ENCODE measurements around the gene PTCH2. TPM values are rescaled to one million over a fixed set of nuclear protein-coding genes. Genes with fewer than 3 reads are reported as not detected.

Gene PTCH2
- total RNA-seq, 1 experiment from 2014 or later, result 0.79 TPM

DNA sequence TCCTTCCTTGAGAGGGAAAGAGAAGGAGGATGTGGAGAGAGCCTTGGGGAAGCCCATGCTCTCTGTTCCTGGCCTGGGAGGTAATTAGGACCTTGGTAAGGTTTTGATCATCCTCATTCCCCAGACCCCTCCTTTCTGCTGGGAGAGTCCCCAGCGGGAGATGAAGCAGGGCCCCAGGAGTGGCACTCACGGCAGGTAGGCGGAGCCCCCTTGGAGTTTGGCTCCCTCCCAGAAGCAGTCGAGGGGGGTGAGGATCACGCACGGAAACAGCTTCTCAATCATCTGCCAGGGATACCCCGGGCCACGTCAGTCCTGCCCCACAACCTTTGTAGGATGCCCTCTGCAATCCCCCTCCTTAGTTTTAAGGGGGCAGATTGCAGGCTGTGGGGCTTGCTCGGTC, 11.5 kb downstream of the PTCH2 start:
- H2BK15ac ChIP-seq (ENCODE audit: low read depth, low read length), result no peak overlapping the region
- no peak overlapping the region for H2BK120ac ChIP-seq (ENCODE audit: low read depth, low read length, poor library complexity, severe bottlenecking)
- no peak overlapping the region for H3K56ac ChIP-seq (ENCODE audit: insufficient read length, low read depth, low read length)
- no peak overlapping the region for H2AK5ac ChIP-seq (ENCODE audit: insufficient read length, low read length)
- H2BK20ac ChIP-seq (ENCODE audit: low read depth, low read length, poor library complexity, severe bottlenecking), result no peak overlapping the region
- no peaks in the 10 kb centered on the region for H3K79me1 ChIP-seq (ENCODE audit: insufficient read depth, low read depth, low read length, poor library complexity, severe bottlenecking)
- no peak overlapping the region for H3K4ac ChIP-seq (ENCODE audit: low read depth, low read length)
- no peaks in the 10 kb centered on the region for H3K9me3 ChIP-seq (ENCODE audit: control insufficient read depth, low read depth, low read length)
- no peak overlapping the region for H3K18ac ChIP-seq (ENCODE audit: insufficient read length, low read depth, low read length)
- H3K27ac Mint-ChIP-seq, result no peak overlapping the region
- H2BK5ac ChIP-seq (ENCODE audit: insufficient read length, low read length), result no peak overlapping the region
- H3K4me1 Mint-ChIP-seq, result peaks cover 14% of the 10 kb centered on the region in 2 experiments
- DNase-seq, result no peak
- TF ChIP-seq, protein P1, sequence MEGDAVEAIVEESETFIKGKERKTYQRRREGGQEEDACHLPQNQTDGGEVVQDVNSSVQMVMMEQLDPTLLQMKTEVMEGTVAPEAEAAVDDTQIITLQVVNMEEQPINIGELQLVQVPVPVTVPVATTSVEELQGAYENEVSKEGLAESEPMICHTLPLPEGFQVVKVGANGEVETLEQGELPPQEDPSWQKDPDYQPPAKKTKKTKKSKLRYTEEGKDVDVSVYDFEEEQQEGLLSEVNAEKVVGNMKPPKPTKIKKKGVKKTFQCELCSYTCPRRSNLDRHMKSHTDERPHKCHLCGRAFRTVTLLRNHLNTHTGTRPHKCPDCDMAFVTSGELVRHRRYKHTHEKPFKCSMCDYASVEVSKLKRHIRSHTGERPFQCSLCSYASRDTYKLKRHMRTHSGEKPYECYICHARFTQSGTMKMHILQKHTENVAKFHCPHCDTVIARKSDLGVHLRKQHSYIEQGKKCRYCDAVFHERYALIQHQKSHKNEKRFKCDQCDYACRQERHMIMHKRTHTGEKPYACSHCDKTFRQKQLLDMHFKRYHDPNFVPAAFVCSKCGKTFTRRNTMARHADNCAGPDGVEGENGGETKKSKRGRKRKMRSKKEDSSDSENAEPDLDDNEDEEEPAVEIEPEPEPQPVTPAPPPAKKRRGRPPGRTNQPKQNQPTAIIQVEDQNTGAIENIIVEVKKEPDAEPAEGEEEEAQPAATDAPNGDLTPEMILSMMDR (conservative IDR thresholded peaks at IDR 0.05), result no peak
- no peak overlapping the region for H3K4me2 ChIP-seq (ENCODE audit: insufficient read depth, insufficient read length, low read length)
- H3K14ac ChIP-seq (ENCODE audit: insufficient read depth, low read length), result no peak overlapping the region; the same call in 1 of the 2 replicates
- H3K23me2 ChIP-seq (ENCODE audit: insufficient read length, low read depth, low read length, poor library complexity, severe bottlenecking), result no peaks in the 10 kb centered on the region
- no peaks in the 10 kb centered on the region for H3K36me3 Mint-ChIP-seq (ENCODE audit: insufficient read depth in 1 of 3, low read depth in 3 of 3)
- no peaks in the 10 kb centered on the region; the same call in 1 of the 2 replicates for H3K27me3 Mint-ChIP-seq (ENCODE audit: low read depth)
- H3K23ac ChIP-seq (ENCODE audit: insufficient read length, low read depth, low read length), result no peak overlapping the region
- H3K9me3 Mint-ChIP-seq, result no peaks in the 10 kb centered on the region
- H3K27ac ChIP-seq (ENCODE audit: insufficient read length, low read depth, low read length), result no peak overlapping the region
- no peak overlapping the region for H2BK12ac ChIP-seq (ENCODE audit: insufficient read length, low read depth, low read length)
- H3K27me3 ChIP-seq (ENCODE audit: insufficient read depth, low read length), result no peaks in the 10 kb centered on the region
- H3T11ph ChIP-seq (ENCODE audit: low read length), result no peak overlapping the region
- H4K20me1 ChIP-seq (ENCODE audit: control insufficient read depth, insufficient read depth, insufficient read length), result no peaks in the 10 kb centered on the region
- no peak overlapping the region for H4K5ac ChIP-seq (ENCODE audit: insufficient read length, low read depth, low read length)
- no CpG with 5 or more reads among the region's 9 CpGs for WGBS (ENCODE audit: extremely low coverage, insufficient read length, low lambda C conversion rate)
- no peak overlapping the region for H3K4me3 Mint-ChIP-seq
- no peak overlapping the region for H3K9ac ChIP-seq (ENCODE audit: extremely low read depth, insufficient read length, low read length)
- H4K8ac ChIP-seq (replicated peaks; ENCODE audit: insufficient read length, low read depth, low read length), result no peak overlapping the region
- H3K4me1 ChIP-seq (ENCODE audit: insufficient read depth, low read length), result no peaks in the 10 kb centered on the region; the same call in 1 of the 2 replicates
- H2AFZ ChIP-seq (ENCODE audit: low read length), result no peak overlapping the region
- H4K91ac ChIP-seq (ENCODE audit: insufficient read length, low read depth, low read length), result no peak overlapping the region
- H3K79me2 ChIP-seq (ENCODE audit: insufficient read depth, low read length), result no peaks in the 10 kb centered on the region
